ENCODE data around the gene ASCC3.
A peak's percentile ranks its signal among the peaks of the same experiment; 100 is the strongest.
"Not testable (repeated sequence)": the region's sequence is repeated elsewhere in the genome, so short reads cannot be mapped to it uniquely, and the experiment has no call there.

ASCC3 gene

DNA sequence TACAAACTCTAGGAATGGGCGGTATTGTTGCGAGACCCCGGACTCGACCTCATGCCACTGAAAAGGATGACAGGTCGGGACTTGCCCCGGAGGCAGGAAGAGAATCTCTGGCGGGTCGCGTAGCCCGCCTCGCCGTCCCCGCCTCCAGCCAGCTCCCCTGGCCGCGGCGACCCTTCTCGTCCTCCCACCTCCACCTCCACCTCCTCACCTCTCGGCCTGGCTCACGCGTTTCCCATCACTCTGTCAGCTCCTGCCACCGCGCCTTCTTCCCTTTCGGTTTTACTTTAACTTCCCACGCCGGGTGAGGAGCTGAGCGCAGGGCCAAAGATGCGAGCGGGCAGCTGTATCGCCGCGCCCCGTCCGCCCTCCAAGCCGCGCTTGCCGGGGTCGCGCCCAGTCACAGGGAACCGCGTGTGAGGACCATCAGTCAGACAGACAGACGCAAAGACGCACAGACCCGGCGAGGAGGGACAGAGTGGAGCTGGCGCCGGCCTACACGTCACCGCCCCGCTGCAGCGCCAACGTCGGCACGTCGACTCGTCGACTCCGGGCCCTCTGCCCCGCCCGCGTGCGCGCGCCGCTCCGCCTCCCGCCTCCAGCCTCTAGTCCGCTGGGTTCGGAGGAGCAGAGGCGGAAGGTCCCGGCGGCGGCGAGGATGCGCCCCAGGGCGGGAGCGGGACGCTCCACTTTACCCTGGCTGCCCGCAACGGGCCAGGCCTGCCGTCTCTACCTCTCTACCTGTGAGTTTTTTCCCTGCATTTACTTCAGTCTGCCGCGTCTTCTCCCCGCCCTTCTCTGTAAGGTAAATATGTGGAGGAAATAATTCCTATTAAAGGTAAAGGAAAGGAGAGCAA lies at the start of gene ASCC3:
ASCC3 (minus strand) TSS at position 477 of the 854 bp plus-strand sequence. CDS start 13,332 bp downstream, outside the sequence.
- peak; percentile 93 for DNase-seq (ENCODE audit: low spot score)

GRCh38 chr6:100925749-100926148 lies 44.6 kb upstream of the ASCC3 start:
- DNase-seq (ENCODE audit: low spot score) = no peak

- DNase-seq (ENCODE audit: low spot score) = no peak
These were observed 43.6 kb upstream of the ASCC3 start for GRCh38 chr6:100924534-100925227.

- no peak for DNase-seq (ENCODE audit: low spot score)
These were observed 42.5 kb upstream of the ASCC3 start for GRCh38 chr6:100923481-100924165.

DNA sequence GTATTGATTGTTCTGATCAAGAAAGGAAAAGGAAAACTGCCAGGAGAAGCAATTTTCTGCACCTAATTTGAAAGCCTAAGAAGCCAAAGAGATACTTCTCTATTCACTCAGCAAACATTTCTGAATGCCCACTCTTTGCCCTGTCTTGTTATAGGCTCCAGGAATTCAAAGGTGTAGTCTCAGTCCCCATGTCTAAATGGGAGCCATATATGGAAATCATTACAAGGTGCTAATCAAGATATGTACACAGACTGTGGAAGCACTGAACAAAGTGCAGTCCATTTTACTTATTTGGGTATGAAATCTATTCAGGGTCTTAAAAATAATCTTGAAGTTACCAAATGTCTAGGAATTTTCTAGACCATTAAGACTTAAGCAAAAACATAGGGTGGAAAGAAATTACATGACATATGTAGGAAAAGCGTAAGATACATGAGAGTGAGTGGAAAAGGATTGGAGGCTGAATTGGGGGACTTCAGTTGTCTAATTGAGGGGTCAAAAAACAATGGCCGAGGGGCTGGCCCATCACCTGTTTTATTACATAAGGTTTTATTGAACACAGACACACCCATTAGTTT lies 39.0 kb upstream of the ASCC3 start:
- DNase-seq (ENCODE audit: low spot score) = no peak

DNA sequence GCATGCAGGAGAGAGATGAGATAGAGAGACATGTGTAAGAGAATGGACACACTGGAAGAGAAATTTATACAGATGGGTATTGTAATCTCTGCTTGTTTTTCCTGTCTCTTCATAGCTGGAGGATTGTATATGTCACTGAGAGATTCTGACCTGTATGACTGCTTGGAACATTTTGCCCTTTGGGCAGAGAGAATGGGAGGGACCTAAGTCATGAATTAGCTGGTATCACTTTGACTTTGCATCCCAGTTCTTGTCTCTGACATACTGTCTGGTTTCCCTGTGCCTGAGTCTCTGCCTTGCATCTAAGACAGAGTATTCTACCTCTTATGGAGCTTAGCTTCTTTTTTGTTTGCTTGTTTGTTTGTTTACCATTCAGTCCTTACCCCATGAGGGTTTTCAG lies 37.0 kb upstream of the ASCC3 start:
- no peak for DNase-seq (ENCODE audit: low spot score)

GRCh38 chr6:100915876-100916275 lies 34.7 kb upstream of the ASCC3 start:
- DNase-seq (ENCODE audit: low spot score) = no peak

DNA sequence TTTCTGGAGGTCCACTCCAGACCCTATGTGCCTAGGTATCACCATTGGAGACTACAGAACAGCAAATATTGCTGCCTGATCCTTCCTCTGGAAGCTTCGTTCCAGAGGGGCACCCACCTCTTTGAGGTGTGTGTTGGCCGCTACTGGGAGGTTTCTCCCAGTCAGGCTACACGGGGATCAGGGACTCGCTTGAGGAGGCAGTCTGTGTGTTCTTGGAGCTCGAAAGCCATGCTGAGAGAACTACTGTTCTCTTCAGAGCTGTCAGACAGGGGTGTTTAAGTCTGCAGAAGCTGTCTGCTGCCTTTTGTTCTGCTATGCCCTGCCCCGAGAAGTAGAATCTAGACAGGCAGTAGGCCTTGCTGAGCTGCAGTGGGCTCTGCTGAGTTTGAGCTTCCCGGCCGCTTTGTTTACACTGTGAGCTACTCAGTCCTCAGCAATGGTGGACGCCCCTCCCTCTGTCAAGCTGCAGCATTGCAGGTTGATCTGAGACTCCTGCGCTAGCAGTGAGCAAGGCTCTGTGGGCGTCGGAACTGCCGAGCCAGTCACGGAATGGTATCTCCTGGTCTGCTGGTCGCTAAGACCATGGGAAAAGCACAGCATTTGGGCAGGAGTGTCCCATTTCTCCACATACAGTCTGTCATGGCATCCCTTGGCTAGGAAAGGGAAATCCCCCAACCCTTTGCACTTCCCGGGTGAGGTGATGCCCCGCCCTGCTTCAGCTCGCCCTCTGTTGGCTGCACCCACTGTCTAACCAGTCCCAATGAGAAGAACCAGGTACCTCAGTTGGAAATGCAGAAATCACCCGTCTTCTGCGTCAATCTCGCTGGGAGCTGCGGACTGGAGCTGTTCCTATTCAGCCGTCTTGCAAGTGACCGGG lies 32.5 kb upstream of the ASCC3 start:
- no peak for DNase-seq (ENCODE audit: low spot score)

- no peak for DNase-seq (ENCODE audit: low spot score)
These were observed 25.2 kb upstream of the ASCC3 start for GRCh38 chr6:100906325-100906724.

DNA sequence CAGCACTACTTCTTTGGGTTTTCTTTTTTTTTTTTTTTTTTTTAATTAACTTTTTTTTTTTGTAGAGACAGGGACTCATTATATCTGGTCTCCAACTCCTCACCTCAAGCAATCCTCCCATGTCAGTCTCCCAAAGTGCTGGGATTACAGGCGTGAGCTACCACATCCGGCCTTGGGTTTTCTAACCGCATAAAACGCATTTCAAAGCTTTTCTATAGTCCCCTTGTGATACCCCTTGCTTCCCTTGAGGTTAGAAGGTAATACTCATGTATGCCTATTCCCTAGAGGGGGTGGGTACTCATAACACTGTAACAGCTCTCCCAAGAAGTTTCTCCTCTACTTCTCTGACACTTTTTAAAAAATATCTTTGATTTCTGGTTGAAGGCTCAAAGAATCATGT lies 23.9 kb upstream of the ASCC3 start:
- no peak for DNase-seq (ENCODE audit: low spot score)

GRCh38 chr6:100904316-100904715 lies 23.2 kb upstream of the ASCC3 start:
- DNase-seq (ENCODE audit: low spot score) = no peak

DNA sequence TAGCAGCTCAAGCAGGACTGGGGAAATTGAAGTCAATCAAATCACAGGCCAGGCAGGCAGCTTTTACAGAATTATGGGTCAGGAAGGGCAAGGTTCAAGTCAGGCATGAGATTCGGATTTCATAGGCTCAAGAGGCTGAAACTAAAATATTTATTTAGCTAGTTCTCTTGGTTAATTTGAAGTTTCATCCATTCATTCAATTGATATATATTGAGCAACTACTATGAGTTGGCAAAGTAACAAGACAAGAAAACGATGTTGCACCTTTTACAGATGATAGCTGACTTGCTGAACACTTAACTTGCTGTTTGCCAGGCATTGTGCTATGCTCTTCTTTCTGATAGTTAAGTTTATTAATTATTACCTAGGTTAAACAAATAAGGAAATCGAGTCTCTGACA lies 20.5 kb upstream of the ASCC3 start:
- no peak for DNase-seq (ENCODE audit: low spot score)

DNA sequence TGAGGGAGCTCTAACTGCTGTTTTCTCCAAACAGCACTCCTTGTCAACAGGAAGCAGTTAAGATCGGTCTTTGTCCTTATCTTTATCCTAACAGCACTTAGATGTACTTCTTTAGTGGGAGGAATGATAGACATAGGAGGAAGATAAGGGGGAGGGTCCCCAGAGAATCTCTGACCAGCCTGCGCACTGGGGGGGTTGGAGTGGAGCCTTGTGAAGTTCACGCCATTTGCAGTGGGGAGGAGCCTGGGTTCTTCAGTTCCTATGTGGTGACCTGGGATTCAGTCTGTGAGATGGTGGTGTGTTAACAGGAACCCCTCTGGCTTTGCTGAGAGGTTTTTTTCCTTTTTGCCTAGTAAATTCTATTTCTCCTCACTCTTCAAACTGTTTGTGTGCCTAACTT lies 18.1 kb upstream of the ASCC3 start:
- DNase-seq (ENCODE audit: low spot score) = no peak

GRCh38 chr6:100897671-100898070 lies 16.5 kb upstream of the ASCC3 start:
- no peak for DNase-seq (ENCODE audit: low spot score)

GRCh38 chr6:100893743-100894142 lies 12.6 kb upstream of the ASCC3 start:
- DNase-seq (ENCODE audit: low spot score) = no peak

DNA sequence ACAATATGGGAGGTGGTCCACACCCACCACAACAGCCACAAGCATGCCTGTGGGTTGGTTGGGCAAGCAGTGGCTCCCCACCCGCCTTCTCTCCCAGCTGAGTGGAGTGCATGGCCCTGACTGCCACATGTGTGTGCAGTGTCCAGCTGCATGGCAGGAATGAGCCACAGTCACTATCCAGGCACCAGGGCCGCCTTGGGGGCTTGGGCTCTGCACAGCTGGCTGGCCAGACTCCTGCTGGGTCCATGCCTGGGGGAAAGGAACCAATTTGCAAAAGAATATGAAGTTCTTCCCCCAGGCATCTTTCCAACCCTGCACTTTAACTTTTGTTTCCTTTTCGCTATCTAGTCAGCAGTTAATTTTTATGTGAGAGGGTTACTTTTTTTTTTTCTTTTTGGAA lies 11.6 kb upstream of the ASCC3 start:
- no peak for DNase-seq (ENCODE audit: low spot score)

GRCh38 chr6:100892116-100892515 lies 11.0 kb upstream of the ASCC3 start:
- DNase-seq (ENCODE audit: low spot score) = no peak

DNA sequence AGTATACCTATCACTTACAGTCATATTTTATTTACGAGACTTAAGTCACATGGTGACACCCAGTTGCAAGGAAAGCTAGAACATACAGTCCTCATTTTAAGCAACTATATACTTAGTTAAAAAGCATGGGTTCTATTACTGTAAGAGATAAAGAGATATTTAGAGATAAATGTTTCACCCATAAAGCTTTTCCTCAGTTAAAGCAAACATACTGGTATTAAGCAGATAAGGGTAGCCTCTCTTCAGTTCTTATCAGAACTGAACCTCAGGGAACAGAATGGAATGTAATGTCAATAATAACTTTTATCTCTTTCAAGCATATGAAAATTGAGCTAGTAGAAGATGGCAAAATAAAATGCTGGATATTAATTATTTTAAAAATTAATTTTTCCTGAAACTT lies 9.9 kb upstream of the ASCC3 start:
- DNase-seq (ENCODE audit: low spot score) = no peak

- not testable (repeated sequence) for DNase-seq (ENCODE audit: low spot score)
These were observed 9.5 kb upstream of the ASCC3 start for GRCh38 chr6:100890646-100891045.

- DNase-seq (ENCODE audit: low spot score) = no peak
These were observed 8.2 kb upstream of the ASCC3 start for GRCh38 chr6:100889351-100889750.

DNA sequence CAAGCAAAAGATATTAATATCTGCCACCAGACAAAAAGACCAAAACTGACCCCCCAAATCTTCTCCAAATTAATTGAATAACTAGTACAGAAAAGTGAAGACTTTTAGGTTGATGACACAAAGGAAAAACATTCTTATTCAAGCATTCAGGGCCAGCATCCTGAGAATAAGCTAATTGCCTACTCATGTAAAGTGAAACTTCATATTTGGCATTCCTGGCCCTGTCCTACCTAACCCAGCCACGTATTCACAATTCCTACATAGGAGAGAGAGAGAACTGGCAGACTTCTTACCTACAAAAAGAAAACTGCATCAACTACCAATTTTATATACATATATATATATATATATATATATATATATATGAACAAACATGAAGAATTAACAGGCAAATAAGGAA lies 4.9 kb upstream of the ASCC3 start:
- DNase-seq (ENCODE audit: low spot score) = no peak

DNA sequence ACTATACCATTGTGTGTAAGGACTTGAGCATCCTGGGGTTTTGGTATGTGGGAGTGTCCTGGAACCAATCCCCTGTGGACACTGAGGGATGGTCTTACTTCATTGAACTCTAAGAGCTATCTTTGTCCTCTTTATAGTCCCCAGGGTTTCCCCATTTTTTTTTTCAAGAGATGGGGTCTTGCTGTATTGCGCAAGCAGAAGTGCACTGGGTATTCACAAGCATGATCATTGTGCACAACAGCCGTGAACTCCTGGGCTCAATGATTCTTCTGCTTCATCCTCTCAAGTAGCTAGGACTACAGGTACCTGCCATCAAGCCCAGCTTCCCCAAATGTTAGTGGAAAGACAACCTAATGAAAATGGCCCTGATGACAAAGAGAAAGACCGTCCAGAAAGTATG lies 2.2 kb upstream of the ASCC3 start:
- DNase-seq (ENCODE audit: low spot score) = no peak
